Measurements from ENCODE around the gene STRADA.
A peak's percentile ranks its signal among the peaks of the same experiment; 100 is the strongest.

Gene STRADA

GRCh38 chr17:63682441-63682840, 59.2 kb downstream of the STRADA start:
- DNase-seq (ENCODE audit: low spot score): no peak

DNA sequence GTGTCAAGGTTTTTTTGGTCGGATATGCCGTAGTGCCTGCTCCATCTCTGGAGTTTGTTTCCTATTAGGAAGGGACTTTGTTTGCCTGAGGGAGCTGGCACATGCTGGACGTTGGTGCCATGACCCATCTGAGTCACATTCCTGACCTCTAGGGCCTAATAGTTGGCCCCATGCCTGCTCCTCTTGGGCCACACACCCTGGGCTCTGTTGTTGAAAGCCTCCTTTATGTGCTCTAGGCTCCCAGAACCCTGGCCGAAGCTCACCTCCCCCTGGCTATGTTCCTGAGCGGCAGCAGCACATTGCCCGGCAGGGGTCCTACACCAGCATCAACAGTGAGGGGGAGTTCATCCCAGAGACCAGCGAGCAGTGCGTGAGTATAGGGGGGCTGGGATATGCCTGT, 60.1 kb downstream of the STRADA start:
- no peak for DNase-seq (ENCODE audit: low spot score)

DNA sequence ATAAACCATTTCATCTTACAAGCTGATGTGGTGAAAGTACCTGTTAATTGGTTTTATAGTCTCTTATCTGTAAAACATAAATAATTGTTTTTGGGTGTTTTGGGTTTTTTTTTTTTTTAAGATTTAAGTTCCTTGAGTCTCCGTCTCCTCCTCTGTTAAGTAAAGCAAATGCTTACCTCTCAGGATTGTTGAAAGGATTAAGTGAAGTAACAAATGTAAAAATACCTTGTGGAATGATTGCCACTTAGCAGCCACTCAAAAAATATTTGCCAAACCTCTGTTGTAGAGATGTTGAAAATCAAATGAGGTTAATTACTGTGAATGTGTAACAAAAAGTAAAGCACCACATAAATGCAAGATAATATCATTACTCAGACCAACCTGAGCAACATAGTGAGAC, 60.9 kb downstream of the STRADA start:
- no peak for DNase-seq (ENCODE audit: low spot score)

GRCh38 chr17:63679214-63679613, 62.4 kb downstream of the STRADA start:
- DNase-seq (ENCODE audit: low spot score): no peak

DNA sequence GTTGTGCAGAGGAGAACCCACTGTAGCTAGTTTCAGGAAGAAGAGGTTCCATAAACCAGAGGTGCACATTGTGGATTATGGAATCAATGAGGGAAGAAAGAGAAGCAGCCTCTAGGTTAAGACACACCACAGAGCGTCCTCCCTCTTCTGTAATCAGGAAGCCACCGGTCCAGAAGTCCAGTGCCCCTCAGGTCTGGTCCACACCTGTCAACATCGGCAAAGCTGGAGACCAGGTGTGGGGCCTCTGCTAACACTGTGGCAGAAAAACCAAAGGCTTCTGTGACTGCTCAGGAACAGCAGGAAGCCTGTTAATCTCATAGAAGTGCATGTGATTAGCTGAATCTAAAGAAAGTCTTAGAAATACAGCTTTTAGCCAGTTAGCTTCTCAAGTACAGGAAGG, 65.0 kb downstream of the STRADA start:
- no peak for DNase-seq (ENCODE audit: low spot score)

DNA sequence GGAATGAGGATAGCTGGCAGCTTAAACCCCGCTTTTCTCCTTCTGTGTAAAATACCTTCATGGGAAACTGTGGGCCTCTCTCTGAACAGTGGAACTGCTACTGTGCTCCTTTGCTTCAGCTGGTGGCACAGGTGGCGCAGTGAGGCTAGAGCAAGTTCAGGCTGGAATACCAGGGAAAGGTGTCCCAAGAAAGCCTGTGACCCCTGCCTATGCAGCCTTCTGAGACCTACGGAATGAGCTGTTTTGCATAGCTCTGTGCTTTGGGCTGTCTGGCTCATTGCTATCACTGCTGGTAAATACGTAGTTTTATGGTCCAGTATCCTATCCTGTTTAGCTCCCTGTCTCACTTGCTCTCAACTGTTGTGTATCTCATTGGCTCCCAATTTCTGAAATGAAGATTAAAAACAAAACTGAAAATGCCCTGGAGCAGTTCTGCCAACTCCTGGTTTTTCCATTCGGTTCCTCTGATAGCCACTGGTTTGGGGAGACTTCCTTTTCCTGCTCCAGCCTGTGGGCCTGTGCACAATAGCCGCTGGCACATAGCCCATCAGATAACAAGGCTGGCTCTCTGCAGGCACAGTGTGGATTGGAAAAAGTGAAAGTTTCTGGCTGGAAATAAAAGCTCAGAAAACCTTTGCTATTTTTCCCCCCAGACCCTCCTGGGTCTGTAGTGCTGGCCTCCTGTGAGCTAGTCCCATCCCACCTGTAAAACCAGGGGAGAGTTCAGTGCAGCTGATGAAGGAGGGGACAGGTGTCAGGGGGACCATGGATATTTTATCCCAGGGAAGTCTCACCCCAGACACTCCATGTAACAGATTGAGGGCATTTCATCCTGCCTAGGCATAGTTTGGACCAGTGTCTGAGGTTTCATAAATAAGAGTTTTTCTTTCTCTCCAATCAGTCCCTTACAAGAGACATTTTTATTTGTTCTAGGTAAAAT, 65.7 kb downstream of the STRADA start:
- peak; percentile 71 for DNase-seq (ENCODE audit: low spot score)

- DNase-seq (ENCODE audit: low spot score): no peak
These were observed 66.4 kb downstream of the STRADA start for GRCh38 chr17:63675231-63675606.

DNA sequence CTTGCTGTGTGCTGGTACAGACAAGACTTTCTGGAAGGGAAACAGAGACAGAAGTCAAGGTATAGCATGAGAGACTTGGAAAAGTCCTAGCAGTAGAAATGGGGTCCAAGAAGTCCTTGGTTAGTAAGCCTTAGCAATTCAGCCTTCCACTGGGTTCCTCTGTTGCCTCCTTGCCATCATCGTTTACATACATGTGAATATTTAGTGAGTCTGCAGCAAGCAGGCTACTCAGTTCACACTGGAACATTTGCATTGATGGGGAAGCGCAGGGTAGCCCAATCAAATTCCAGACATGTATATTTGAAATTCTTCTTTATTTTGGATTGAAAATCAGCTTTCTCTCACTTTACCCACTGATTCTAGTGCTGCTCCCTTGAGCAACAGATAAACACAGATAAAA, 68.7 kb downstream of the STRADA start:
- no peak for DNase-seq (ENCODE audit: low spot score)

DNA sequence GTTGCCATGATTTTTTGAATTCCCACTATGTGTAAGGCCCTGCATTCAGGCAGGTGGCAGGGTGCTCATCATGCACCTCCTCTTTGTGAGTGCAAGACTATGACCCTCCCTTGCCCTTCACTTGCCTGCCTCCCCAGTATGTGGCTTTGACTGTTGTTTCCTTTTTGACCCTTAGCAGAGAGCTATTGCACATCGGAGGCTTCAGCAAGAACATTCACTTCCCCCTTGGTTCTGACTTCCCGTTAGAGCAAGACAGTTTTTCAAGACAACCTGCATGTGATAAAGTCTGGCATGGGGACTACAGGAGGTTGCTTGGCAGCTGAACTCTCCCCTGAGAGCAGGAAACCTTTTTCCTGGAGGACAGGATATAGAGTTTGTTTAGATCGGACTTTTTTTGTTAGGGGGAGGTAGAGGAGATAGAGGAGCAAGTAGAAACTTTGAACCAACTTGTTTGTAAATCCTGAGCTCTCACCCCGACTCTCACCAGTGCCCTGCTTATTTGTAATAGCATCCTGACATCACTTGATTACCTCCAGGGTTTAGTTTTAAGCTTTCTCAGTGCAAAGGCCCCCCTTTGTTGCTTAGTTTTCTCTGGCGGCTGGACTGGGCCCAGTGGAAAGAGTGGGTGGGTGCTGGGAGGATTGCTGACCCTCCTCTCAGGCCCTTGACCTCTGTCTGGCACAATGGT, 75.9 kb downstream of the STRADA start:
- DNase-seq (ENCODE audit: low spot score): peak; percentile 75

DNA sequence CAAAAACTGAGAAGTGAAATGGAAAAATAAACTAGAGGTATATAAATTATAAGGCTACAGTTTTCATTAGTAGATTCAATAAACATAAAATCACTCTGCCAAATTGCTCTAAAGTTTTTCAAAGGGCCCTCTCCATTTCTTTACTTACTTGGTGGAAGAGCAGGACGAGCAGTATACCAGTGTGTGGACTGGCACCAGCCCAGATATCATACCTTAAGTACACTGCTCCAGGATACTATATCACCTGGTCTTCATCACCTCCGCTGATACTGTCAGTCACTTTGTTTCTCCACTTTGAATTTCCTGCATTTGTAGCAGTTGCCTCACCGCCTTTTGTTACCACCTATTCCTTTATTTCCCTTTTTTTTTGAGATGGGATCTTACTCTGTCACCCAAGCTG, 81.7 kb downstream of the STRADA start:
- no peak for DNase-seq (ENCODE audit: low spot score)

GRCh38 chr17:63658366-63658765, 83.2 kb downstream of the STRADA start:
- no peak for DNase-seq (ENCODE audit: low spot score)

DNA sequence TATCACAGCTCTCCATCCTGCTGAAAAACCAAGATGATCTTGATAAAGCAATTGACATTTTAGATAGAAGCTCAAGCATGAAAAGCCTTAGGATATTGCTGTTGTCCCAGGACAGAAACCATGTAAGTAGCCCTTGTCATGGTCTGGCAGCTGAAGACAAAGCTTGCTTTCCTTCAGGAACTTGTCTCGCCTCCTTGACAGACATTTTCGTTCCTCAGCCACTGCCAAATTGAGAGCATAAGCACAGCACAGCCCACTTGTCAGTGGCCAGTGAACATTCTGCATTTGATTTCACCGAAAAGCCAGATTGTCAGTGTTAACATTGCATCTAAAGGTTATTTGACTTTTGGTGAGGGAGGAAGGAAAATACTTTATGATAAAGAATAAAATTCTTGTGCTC, 83.8 kb downstream of the STRADA start:
- DNase-seq (ENCODE audit: low spot score): no peak

- no peak for DNase-seq (ENCODE audit: low spot score)
These were observed 88.5 kb downstream of the STRADA start for GRCh38 chr17:63653050-63653449.

All from pons (tissue), 1 donor.